B cell (primary cell): Measurements from ENCODE around the gene ZC3HAV1. TPM values are rescaled to one million over a fixed set of nuclear protein-coding genes. Genes with fewer than 3 reads are reported as not detected.

Experiments used
- ATAC-seq: fragments of 200-7000 bp; cut with Tn5 transposase; one replicate; pipeline ENCODE4 v1.10.0; 2021; ENCODE audit warnings: low read depth, mild to moderate bottlenecking, moderate number of reproducible peaks, moderate library complexity
- CTCF ChIA-PET: fragments of 350-600 bp; sonication (Branson Sonifier 250); formaldehyde crosslinking; loops from one replicate; lab custom pipeline; 2021; ENCODE audit warnings: antibody characterized with exemption, inconsistent platforms; lab: Charles Lee
- POLR2A ChIA-PET: fragments of 350-600 bp; sonication (Branson Sonifier 250); formaldehyde crosslinking; loops from one replicate; lab custom pipeline; 2021; ENCODE audit warnings: antibody characterized with exemption; lab: Charles Lee
- DNase-seq: peaks from one replicate; pipeline ENCODE4 v3.0.0; 2013
- H2AFZ ChIP-seq: 2 replicates; pipeline ENCODE4 v1.6.1; 2012; ENCODE audit warnings: mild to moderate bottlenecking, low read depth, low read length; ENCODE audit not compliant: insufficient read depth, poor library complexity, severe bottlenecking
- H3K27ac ChIP-seq, 2 donors: 1 replicate in 1 of 2; 2 replicates in 1 of 2; pipeline ENCODE4 v1.5.1; 2012 to 2013; ENCODE audit warnings: low read length in 2 of 2, mild to moderate bottlenecking in 2 of 2, moderate library complexity in 1 of 2
- H3K27me3 ChIP-seq, 4 experiments: fragments of 200-600 bp in 1 of 4; sonication (generic) in 1 of 4; replicated peaks in 1 of 4; 1 replicate in 2 of 4; 2 replicates in 2 of 4; pipeline versions ENCODE4 v1.6.1 to v1.7.0; 2013 to 2016; ENCODE audit warnings: low read length in 3 of 4, mild to moderate bottlenecking in 2 of 4, mixed read lengths in 1 of 4, moderate library complexity in 1 of 4; ENCODE audit not compliant: insufficient read depth in 4 of 4, control insufficient read depth in 3 of 4; ENCODE audit errors: control extremely low read depth in 1 of 4
- H3K36me3 ChIP-seq, 2 experiments: replicated peaks in 1 of 2; 1 replicate in 1 of 2; 2 replicates in 1 of 2; pipeline versions ENCODE4 v1.6.1 to v1.7.1; 2013; ENCODE audit warnings: low read length in 1 of 2; ENCODE audit not compliant: insufficient read depth in 2 of 2, control insufficient read depth in 1 of 2; ENCODE audit errors: control extremely low read depth in 1 of 2, extremely low read depth in 1 of 2
- H3K4me1 ChIP-seq, 2 donors: fragments of 200-600 bp in 1 of 2; sonication (generic) in 1 of 2; 1 replicate in 1 of 2; 2 replicates in 1 of 2; pipeline versions ENCODE4 v1.5.1 to v1.6.1; 2013 to 2017; ENCODE audit warnings: low read length in 2 of 2; ENCODE audit not compliant: control insufficient read depth in 2 of 2, insufficient read depth in 2 of 2
- H3K4me2 ChIP-seq: replicated peaks from 2 replicates; pipeline ENCODE3; 2012; ENCODE audit warnings: mild to moderate bottlenecking, low read depth, low read length; ENCODE audit not compliant: poor library complexity, severe bottlenecking
- H3K4me3 ChIP-seq, 5 experiments: fragments of 200-600 bp in 1 of 5; sonication (generic) in 1 of 5; 1 replicate in 3 of 5; 2 replicates in 2 of 5; pipeline versions ENCODE4 v1.5.1 to v1.7.0; 2011 to 2016; ENCODE audit warnings: low read length in 4 of 5, mild to moderate bottlenecking in 4 of 5, low read depth in 2 of 5, control low read depth in 1 of 5, moderate library complexity in 1 of 5; ENCODE audit not compliant: insufficient read depth in 1 of 5; ENCODE audit errors: control extremely low read depth in 1 of 5, extremely low read depth in 1 of 5
- H3K79me2 ChIP-seq: fragments of 200-600 bp; sonication (generic); one replicate; pipeline ENCODE4 v1.6.0; 2016; ENCODE audit warnings: low read length; ENCODE audit not compliant: control insufficient read depth, insufficient read depth
- H3K9ac ChIP-seq: fragments of 200-600 bp; sonication (generic); 2 replicates; pipeline ENCODE4 v1.6.1; 2017; ENCODE audit warnings: mild to moderate bottlenecking, low read length, moderate library complexity
- H3K9me3 ChIP-seq, 3 donors: one replicate each; pipeline versions ENCODE4 v1.6.1 to v1.7.1; 2013; ENCODE audit warnings: low read length in 2 of 3; ENCODE audit not compliant: control insufficient read depth in 2 of 3, insufficient read depth in 1 of 3; ENCODE audit errors: control extremely low read depth in 1 of 3
- H4K20me1 ChIP-seq: 2 replicates; pipeline ENCODE4 v1.6.0; 2012; ENCODE audit warnings: mild to moderate bottlenecking, low read length; ENCODE audit not compliant: insufficient read depth, control insufficient read depth, poor library complexity, severe bottlenecking
- H3K27ac Mint-ChIP-seq: one replicate; pipeline ENCODE4 v1.8.0; 2021; ENCODE audit warnings: mixed read lengths
- H3K27me3 Mint-ChIP-seq: one replicate; pipeline ENCODE4 v1.8.0; 2021; ENCODE audit warnings: mixed read lengths
- H3K4me1 Mint-ChIP-seq: one replicate; pipeline ENCODE4 v1.8.0; 2021; ENCODE audit warnings: mixed read lengths
- H3K4me3 Mint-ChIP-seq: one replicate; pipeline ENCODE4 v1.8.0; 2021; ENCODE audit warnings: mixed read lengths
- H3K9me3 Mint-ChIP-seq: one replicate; pipeline ENCODE4 v1.8.0; 2022; ENCODE audit warnings: mixed read lengths; ENCODE audit not compliant: insufficient read depth
- EZH2 ChIP-seq: IDR thresholded peaks from 2 replicates; pipeline ENCODE4 v1.6.1; 2012; ENCODE audit warnings: borderline replicate concordance, low read depth, mild to moderate bottlenecking, moderate library complexity, low read length; ENCODE audit not compliant: insufficient read depth, poor library complexity, severe bottlenecking
- WGBS: methylation state at CpG from one replicate; pipeline ENCODE4 v1.1.5; 2013; ENCODE audit warnings: missing lambda C conversion rate; ENCODE audit not compliant: insufficient coverage; 5-methylcytosine and 5-hydroxymethylcytosine counted together
- intact Hi-C: fragments of 100-400 bp; cut with micrococcal nuclease; formaldehyde crosslinking; loops from one replicate; pipeline ENCODE4 v1.10.0; 2022
- polyA minus RNA-seq: library from RNA; depleted of rRNA, polyadenylated mRNA; stranded (reverse); fragments of >200 nt; gene quantifications from 2 replicates; pipeline ENCODE4 v1.2.3, GENCODE V29; 2012
- polyA plus RNA-seq: library from polyadenylated mRNA; depleted of rRNA; stranded (reverse); fragments of >200 nt; gene quantifications from 2 replicates; pipeline ENCODE4 v1.2.3, GENCODE V29; 2012
- total RNA-seq, 2 donors: library from RNA; stranded (reverse); fragments of 120-200 nt in 1 of 2; gene quantifications; 1 replicate in 1 of 2; 2 replicates in 1 of 2; pipeline versions ENCODE4 v1.2.3 to v1.2.4, GENCODE V29; 2013 to 2022
- TF ChIP-seq, protein P1 (sequence below): fragments of 200-600 bp; IDR thresholded peaks from one replicate; pipeline ENCODE4 v1.8.0; 2022; ENCODE audit warnings: antibody characterized with exemption, mild to moderate bottlenecking

Gene ZC3HAV1
- 101 TPM in 2 replicates for total RNA-seq
- total RNA-seq (2013): 54.5 TPM
- polyA plus RNA-seq: 45.9 and 65.2 TPM in 2 replicates
- 101 and 131 TPM in 2 replicates for polyA minus RNA-seq

DNA sequence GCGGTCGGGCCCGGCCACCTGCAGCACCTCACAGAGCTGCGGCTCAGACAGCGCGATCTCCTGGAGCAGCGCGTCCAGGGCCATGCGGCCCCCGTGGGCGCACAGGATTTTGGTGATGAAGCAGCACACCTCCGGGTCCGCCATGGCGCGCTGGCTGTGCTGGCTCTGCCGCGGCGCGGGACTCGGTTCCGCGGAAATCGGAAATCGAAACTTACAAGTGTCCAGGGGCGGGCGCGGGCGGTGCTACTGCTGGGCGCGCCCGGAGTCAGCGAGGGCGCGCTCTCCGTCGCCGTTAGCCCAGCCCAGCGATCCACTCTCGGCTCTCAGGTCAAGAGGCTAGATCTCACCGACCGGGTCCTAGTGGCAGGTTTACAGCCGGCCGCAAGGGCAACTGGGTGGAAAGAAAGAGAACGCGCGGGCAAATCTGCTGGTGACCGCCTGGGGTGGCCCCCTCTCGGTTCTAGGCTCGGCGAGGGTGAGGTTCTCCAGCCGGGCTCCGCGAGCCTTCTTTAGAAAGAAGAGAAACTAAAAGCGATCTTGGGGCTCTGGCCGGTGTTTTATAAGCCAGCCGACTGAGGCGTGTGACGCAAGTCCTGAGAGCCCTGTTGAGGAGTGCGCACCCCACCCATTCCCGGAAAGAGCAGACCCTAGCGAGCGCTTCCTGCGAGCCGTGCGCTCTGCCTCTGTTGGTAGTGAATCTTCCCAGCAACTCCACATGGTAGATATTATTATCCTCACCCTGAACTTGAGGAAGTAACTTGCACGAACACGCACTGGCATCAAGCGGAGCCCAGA is at the start of gene ZC3HAV1:
Gene ZC3HAV1, minus strand, starts transcription at position 533 of the 795 bp plus-strand sequence. Its CDS starts 389 bp downstream, at position 144.
- peak within 1 kb of the TSS; percentile 76 for H3K4me2 ChIP-seq
- TF ChIP-seq, protein P1, sequence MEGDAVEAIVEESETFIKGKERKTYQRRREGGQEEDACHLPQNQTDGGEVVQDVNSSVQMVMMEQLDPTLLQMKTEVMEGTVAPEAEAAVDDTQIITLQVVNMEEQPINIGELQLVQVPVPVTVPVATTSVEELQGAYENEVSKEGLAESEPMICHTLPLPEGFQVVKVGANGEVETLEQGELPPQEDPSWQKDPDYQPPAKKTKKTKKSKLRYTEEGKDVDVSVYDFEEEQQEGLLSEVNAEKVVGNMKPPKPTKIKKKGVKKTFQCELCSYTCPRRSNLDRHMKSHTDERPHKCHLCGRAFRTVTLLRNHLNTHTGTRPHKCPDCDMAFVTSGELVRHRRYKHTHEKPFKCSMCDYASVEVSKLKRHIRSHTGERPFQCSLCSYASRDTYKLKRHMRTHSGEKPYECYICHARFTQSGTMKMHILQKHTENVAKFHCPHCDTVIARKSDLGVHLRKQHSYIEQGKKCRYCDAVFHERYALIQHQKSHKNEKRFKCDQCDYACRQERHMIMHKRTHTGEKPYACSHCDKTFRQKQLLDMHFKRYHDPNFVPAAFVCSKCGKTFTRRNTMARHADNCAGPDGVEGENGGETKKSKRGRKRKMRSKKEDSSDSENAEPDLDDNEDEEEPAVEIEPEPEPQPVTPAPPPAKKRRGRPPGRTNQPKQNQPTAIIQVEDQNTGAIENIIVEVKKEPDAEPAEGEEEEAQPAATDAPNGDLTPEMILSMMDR: no peak
- no peak for TF ChIP-seq EZH2
- no peaks in the 10 kb centered on the region for H3K27me3 ChIP-seq
- peak within 1 kb of the TSS; percentile 90 to 96 for H3K27ac ChIP-seq
- peak; percentile 78 for ATAC-seq
- H3K9me3 ChIP-seq: peaks cover 0 to 3% (median 0%) of the 10 kb centered on the region in 3 donors
- ChIA-PET CTCF (interaction anchor here (1.0 kb wide), 1 partner anchor 9 kb away, joined by 9 read pairs; no protein-coding TSS in a partner anchor), POLR2A (interaction anchor here (0.6 to 2.1 kb wide), 3 partner anchors 11 to 24 kb away, joined by 3 to 10 read pairs (median 3); a partner anchor contains a TSS)
- H3K79me2 ChIP-seq: peaks cover 96% of the 10 kb centered on the region
- H3K4me3 Mint-ChIP-seq: peak within 1 kb of the TSS; percentile 88
- peaks cover 34% of the 10 kb centered on the region for H3K4me1 Mint-ChIP-seq
- under 1% methylated on average over 68 of the region's 68 CpGs for WGBS
- intact Hi-C loops: loop anchor here (1.0 to 2.0 kb wide), 5 partner anchors 10 to 1067 kb away; partner anchors contain the start of genes KDM7A and UBN2
- H3K4me3 ChIP-seq: peak within 1 kb of the TSS; percentile 85 to 98 (median 95)
- H4K20me1 ChIP-seq: peaks cover 27% of the 10 kb centered on the region
- H3K4me1 ChIP-seq: peaks cover 18 to 26% of the 10 kb centered on the region in 2 donors
- no peaks in the 10 kb centered on the region for H3K27me3 Mint-ChIP-seq
- peak within 1 kb of the TSS; percentile 95 for H3K9ac ChIP-seq
- peak; percentile 94 for DNase-seq
- peak within 1 kb of the TSS; percentile 86 for H2AFZ ChIP-seq
- H3K27ac Mint-ChIP-seq: peak within 1 kb of the TSS; percentile 99
- H3K36me3 ChIP-seq: peaks cover 0 to 1% of the 10 kb centered on the region in 2 experiments
- H3K9me3 Mint-ChIP-seq: no peaks in the 10 kb centered on the region

GRCh38 chr7:139153832-139154231 is 44.3 kb upstream of the ZC3HAV1 start:
- 100% methylated on average over 1 of the region's 2 CpGs for WGBS
- Mint-ChIP-seq H3K4me1 (no peaks in the 10 kb centered on the region), H3K27ac (no peak overlapping the region), H3K4me3 (no peak overlapping the region), H3K9me3 (no peaks in the 10 kb centered on the region), H3K27me3 (no peaks in the 10 kb centered on the region)
- H3K36me3 ChIP-seq: peaks cover 0 to 2% of the 10 kb centered on the region in 2 experiments
- H3K9me3 ChIP-seq: peaks cover 0 to 4% (median under 1%) of the 10 kb centered on the region in 3 donors
- no peak overlapping the region for H2AFZ ChIP-seq
- H3K27ac ChIP-seq: no peak overlapping the region
- DNase-seq (no peak), ATAC-seq (no peak)
- H3K4me2 ChIP-seq: no peak overlapping the region
- H3K79me2 ChIP-seq: no peaks in the 10 kb centered on the region
- no peaks in the 10 kb centered on the region for H3K4me1 ChIP-seq
- no peak overlapping the region for H3K9ac ChIP-seq
- ChIA-PET POLR2A (no interaction called here), CTCF (no interaction called here)
- intact Hi-C loops: no loop called here
- H4K20me1 ChIP-seq: no peaks in the 10 kb centered on the region
- H3K4me3 ChIP-seq: no peak overlapping the region
- TF ChIP-seq EZH2: no peak
- TF ChIP-seq, protein P1: no peak
- H3K27me3 ChIP-seq: no peaks in the 10 kb centered on the region
